ENCODE data around the gene FMNL2.

Gene FMNL2

DNA sequence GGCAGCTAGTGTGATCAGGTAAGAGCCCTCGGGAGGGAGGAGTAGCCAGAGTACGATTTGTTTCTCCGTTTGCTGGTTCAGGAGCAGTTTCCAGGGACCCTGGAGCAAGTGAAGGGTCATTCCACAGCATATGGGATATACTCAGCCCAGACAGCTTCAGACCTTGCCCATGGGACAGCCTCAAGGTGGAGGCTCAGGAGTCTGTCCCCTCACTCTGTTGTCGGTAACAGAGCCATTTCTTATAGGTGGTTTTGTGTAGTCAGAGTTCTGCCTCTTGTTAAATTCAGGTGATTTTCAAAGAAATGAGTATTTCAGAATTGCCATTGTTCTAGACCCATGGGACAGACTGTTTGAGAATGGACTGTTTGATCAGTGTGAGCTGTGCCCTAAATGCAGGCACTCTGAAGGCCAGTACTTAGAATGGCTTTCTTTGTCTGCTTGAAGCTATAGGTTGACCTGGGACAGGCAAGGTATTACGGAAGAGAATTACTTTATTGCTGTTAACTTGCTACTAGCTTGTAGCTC is 15.2 kb downstream of the FMNL2 start:
- DNase-seq, result no peak
- H3K79me2 ChIP-seq (ENCODE audit: low read length), result no peaks in the 10 kb centered on the region
- H3F3A ChIP-seq (ENCODE audit: insufficient read depth, low read length), result no peaks in the 10 kb centered on the region
- no peaks in the 10 kb centered on the region for H3K9me3 ChIP-seq (replicated peaks; ENCODE audit: insufficient read depth, low read length)
- no peak for TF ChIP-seq EZH2 (optimal IDR thresholded peaks at IDR 0.05; ENCODE audit: low read depth, low read length)
- TF ChIP-seq, protein P1, sequence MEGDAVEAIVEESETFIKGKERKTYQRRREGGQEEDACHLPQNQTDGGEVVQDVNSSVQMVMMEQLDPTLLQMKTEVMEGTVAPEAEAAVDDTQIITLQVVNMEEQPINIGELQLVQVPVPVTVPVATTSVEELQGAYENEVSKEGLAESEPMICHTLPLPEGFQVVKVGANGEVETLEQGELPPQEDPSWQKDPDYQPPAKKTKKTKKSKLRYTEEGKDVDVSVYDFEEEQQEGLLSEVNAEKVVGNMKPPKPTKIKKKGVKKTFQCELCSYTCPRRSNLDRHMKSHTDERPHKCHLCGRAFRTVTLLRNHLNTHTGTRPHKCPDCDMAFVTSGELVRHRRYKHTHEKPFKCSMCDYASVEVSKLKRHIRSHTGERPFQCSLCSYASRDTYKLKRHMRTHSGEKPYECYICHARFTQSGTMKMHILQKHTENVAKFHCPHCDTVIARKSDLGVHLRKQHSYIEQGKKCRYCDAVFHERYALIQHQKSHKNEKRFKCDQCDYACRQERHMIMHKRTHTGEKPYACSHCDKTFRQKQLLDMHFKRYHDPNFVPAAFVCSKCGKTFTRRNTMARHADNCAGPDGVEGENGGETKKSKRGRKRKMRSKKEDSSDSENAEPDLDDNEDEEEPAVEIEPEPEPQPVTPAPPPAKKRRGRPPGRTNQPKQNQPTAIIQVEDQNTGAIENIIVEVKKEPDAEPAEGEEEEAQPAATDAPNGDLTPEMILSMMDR (IDR thresholded peaks at IDR 0.05; ENCODE audit: low read length), result no peak
- H3K27ac ChIP-seq (ENCODE audit: low read length), result no peak overlapping the region
- H3K4me3 ChIP-seq (ENCODE audit: low read length), result no peak overlapping the region
- H2AFZ ChIP-seq (ENCODE audit: low read length), result no peak overlapping the region
- no peaks in the 10 kb centered on the region for H3K36me3 ChIP-seq (replicated peaks; ENCODE audit: insufficient read depth, low read length)
- H3K9me2 ChIP-seq (replicated peaks; ENCODE audit: insufficient read depth, low read length), result no peaks in the 10 kb centered on the region
- H3K4me2 ChIP-seq (ENCODE audit: low read depth, low read length), result no peak overlapping the region
- H3K4me1 ChIP-seq (ENCODE audit: low read length), result no peaks in the 10 kb centered on the region
- no peak overlapping the region for H3K9ac ChIP-seq (ENCODE audit: low read length)
- no peaks in the 10 kb centered on the region for H4K20me1 ChIP-seq (ENCODE audit: insufficient read depth, low read length)
- H3K27me3 ChIP-seq (replicated peaks; ENCODE audit: insufficient read depth, low read length), result no peaks in the 10 kb centered on the region

- Histone ChIP-seq H3K4me3 (ENCODE audit: low read length) (no peak overlapping the region), H3K9me3 (replicated peaks; ENCODE audit: insufficient read depth, low read length) (no peaks in the 10 kb centered on the region), H3K4me1 (ENCODE audit: low read length) (no peaks in the 10 kb centered on the region), H3F3A (ENCODE audit: insufficient read depth, low read length) (no peaks in the 10 kb centered on the region), H2AFZ (ENCODE audit: low read length) (no peak overlapping the region), H3K9ac (ENCODE audit: low read length) (no peak overlapping the region), H3K4me2 (ENCODE audit: low read depth, low read length) (no peak overlapping the region), H3K36me3 (replicated peaks; ENCODE audit: insufficient read depth, low read length) (no peaks in the 10 kb centered on the region), H4K20me1 (ENCODE audit: insufficient read depth, low read length) (no peaks in the 10 kb centered on the region), H3K27ac (ENCODE audit: low read length) (no peak overlapping the region), H3K27me3 (replicated peaks; ENCODE audit: insufficient read depth, low read length) (no peaks in the 10 kb centered on the region), H3K79me2 (ENCODE audit: low read length) (no peaks in the 10 kb centered on the region), H3K9me2 (replicated peaks; ENCODE audit: insufficient read depth, low read length) (no peaks in the 10 kb centered on the region)
- TF ChIP-seq, protein P1 (IDR thresholded peaks at IDR 0.05; ENCODE audit: low read length), result no peak
- TF ChIP-seq EZH2 (optimal IDR thresholded peaks at IDR 0.05; ENCODE audit: low read depth, low read length) (no peak), EZH2phosphoT487 (IDR thresholded peaks at IDR 0.05; ENCODE audit: low read length) (no peak)
- DNase-seq, result no peak
Observed at GRCh38 chr2:152352616-152353015, 17.6 kb downstream of the FMNL2 start.

GRCh38 chr2:152353364-152353763 is 18.4 kb downstream of the FMNL2 start:
- no peak overlapping the region for H2AFZ ChIP-seq (ENCODE audit: low read length)
- H3K4me1 ChIP-seq (ENCODE audit: low read length), result no peaks in the 10 kb centered on the region
- H3K9me2 ChIP-seq (replicated peaks; ENCODE audit: insufficient read depth, low read length), result no peaks in the 10 kb centered on the region
- H3F3A ChIP-seq (ENCODE audit: insufficient read depth, low read length), result no peaks in the 10 kb centered on the region
- no peak overlapping the region for H3K4me3 ChIP-seq (ENCODE audit: low read length)
- no peaks in the 10 kb centered on the region for H3K79me2 ChIP-seq (ENCODE audit: low read length)
- H4K20me1 ChIP-seq (ENCODE audit: insufficient read depth, low read length), result no peaks in the 10 kb centered on the region
- DNase-seq, result no peak
- TF ChIP-seq EZH2phosphoT487 (IDR thresholded peaks at IDR 0.05; ENCODE audit: low read length) (no peak), EZH2 (optimal IDR thresholded peaks at IDR 0.05; ENCODE audit: low read depth, low read length) (no peak)
- TF ChIP-seq, protein P1 (IDR thresholded peaks at IDR 0.05; ENCODE audit: low read length), result no peak
- H3K9me3 ChIP-seq (replicated peaks; ENCODE audit: insufficient read depth, low read length), result no peaks in the 10 kb centered on the region
- no peak overlapping the region for H3K27ac ChIP-seq (ENCODE audit: low read length)
- no peaks in the 10 kb centered on the region for H3K36me3 ChIP-seq (replicated peaks; ENCODE audit: insufficient read depth, low read length)
- H3K4me2 ChIP-seq (ENCODE audit: low read depth, low read length), result no peak overlapping the region
- no peaks in the 10 kb centered on the region for H3K27me3 ChIP-seq (replicated peaks; ENCODE audit: insufficient read depth, low read length)
- no peak overlapping the region for H3K9ac ChIP-seq (ENCODE audit: low read length)

Measured in MM.1S (cell line).